ENCODE measurements around the gene MEIS3. TPM values are rescaled to one million over a fixed set of nuclear protein-coding genes. Genes with fewer than 3 reads are reported as not detected.

The MEIS3 gene
- total and polyA plus RNA-seq, 10 of the 15 experiments (the other 5 are each of a cell fraction or from before 2014, with no cell fraction given), result 0.05 to 0.23 TPM; not detected in 8

- TF ChIP-seq, protein P1, sequence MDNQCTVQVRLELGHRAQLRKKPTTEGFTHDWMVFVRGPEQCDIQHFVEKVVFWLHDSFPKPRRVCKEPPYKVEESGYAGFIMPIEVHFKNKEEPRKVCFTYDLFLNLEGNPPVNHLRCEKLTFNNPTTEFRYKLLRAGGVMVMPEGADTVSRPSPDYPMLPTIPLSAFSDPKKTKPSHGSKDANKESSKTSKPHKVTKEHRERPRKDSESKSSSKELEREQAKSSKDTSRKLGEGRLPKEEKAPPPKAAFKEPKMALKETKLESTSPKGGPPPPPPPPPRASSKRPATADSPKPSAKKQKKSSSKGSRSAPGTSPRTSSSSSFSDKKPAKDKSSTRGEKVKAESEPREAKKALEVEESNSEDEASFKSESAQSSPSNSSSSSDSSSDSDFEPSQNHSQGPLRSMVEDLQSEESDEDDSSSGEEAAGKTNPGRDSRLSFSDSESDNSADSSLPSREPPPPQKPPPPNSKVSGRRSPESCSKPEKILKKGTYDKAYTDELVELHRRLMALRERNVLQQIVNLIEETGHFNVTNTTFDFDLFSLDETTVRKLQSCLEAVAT (IDR thresholded peaks at IDR 0.05), result peak; percentile 60; the same call in 1 of the 2 replicates
- TF ChIP-seq SP1 (IDR thresholded peaks at IDR 0.05; ENCODE audit: low read depth, low read length), result peak; percentile 9
- TF ChIP-seq BHLHE40 (IDR thresholded peaks at IDR 0.05; ENCODE audit: borderline replicate concordance in 1 of 2, low read depth in 2 of 2, low read length in 1 of 2), result peak; percentile 64 to 80
- no peak for TF ChIP-seq CBX3 (IDR thresholded peaks at IDR 0.05; ENCODE audit: borderline replicate concordance, low read depth)
- peak; percentile 75 for TF ChIP-seq IRF4 (IDR thresholded peaks at IDR 0.05; ENCODE audit: low read depth, low read length)
Measured at GRCh38 chr19:47435196-47435595, 15.9 kb upstream of the MEIS3 start (continued).

GRCh38 chr19:47434088-47434487 lies 14.8 kb upstream of the MEIS3 start:
- Histone ChIP-seq H3K27me3 (replicated peaks in 1 of 2; ENCODE audit: control insufficient read depth in 2 of 2, insufficient read depth in 2 of 2, low read length in 1 of 2) (peaks cover 2 to 12% of the 10 kb centered on the region in 2 experiments), H3K9me3 (replicated peaks; ENCODE audit: control insufficient read depth, insufficient read depth, low read length) (no peaks in the 10 kb centered on the region), H3K4me2 (ENCODE audit: control insufficient read depth, insufficient read depth) (no peak overlapping the region), H3K4me1 (ENCODE audit: control insufficient read depth, insufficient read depth, low read length) (no peaks in the 10 kb centered on the region; the same call in none of the 2 replicates), H4K20me1 (ENCODE audit: control insufficient read depth, insufficient read depth) (no peaks in the 10 kb centered on the region), H3K79me2 (ENCODE audit: control insufficient read depth, insufficient read depth, low read length) (no peaks in the 10 kb centered on the region), H3K9ac (ENCODE audit: control insufficient read depth, insufficient read depth, low read length) (no peak overlapping the region), H3K36me3 (ENCODE audit: control insufficient read depth in 2 of 2, insufficient read depth in 2 of 2, low read length in 1 of 2) (no peaks in the 10 kb centered on the region), H3K4me3 (no peak overlapping the region), H2AFZ (ENCODE audit: control insufficient read depth, low read depth, low read length) (no peak overlapping the region), H3K27ac (ENCODE audit: control insufficient read depth, insufficient read depth) (no peak overlapping the region)
- FAIRE-seq, result no peak
- ChIA-PET POLR2A (no interaction called here), SMC1A (ENCODE audit: uncharacterized antibody, unreplicated experiment) (interaction anchor here (0.9 to 3.4 kb wide), 4 partner anchors 51 to 272 kb away, joined by 3 to 49 read pairs (median 4); no protein-coding TSS in a partner anchor), RAD21 (ENCODE audit: unreplicated experiment) (interaction anchor here (1.4 to 3.0 kb wide), 2 partner anchors 266 to 272 kb away, joined by 3 to 16 read pairs; no protein-coding TSS in a partner anchor), CTCF (interaction anchor here (0.5 to 9.9 kb wide), 12 partner anchors 42 to 571 kb away, joined by 3 to 163 read pairs (median 6); partner anchors contain the start of genes DHX34, KPTN and NAPA)
- in situ Hi-C loops (cut with MboI), result no loop called here
- no peak for DNase-seq (ENCODE audit: low read depth, low spot score)
- ATAC-seq, result no peak
- TF ChIP-seq, protein P2, sequence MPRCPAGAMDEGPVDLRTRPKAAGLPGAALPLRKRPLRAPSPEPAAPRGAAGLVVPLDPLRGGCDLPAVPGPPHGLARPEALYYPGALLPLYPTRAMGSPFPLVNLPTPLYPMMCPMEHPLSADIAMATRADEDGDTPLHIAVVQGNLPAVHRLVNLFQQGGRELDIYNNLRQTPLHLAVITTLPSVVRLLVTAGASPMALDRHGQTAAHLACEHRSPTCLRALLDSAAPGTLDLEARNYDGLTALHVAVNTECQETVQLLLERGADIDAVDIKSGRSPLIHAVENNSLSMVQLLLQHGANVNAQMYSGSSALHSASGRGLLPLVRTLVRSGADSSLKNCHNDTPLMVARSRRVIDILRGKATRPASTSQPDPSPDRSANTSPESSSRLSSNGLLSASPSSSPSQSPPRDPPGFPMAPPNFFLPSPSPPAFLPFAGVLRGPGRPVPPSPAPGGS (IDR thresholded peaks at IDR 0.05; ENCODE audit: borderline replicate concordance, insufficient read depth, low read depth, low read length, poor library complexity, severe bottlenecking), result no peak
- TF ChIP-seq SIX5 (IDR thresholded peaks at IDR 0.05; ENCODE audit: low read depth, low read length, severe bottlenecking), result no peak
- TF ChIP-seq ZZZ3 (IDR thresholded peaks at IDR 0.05; ENCODE audit: control insufficient read depth, insufficient read length, low read depth), result no peak
- no peak for TF ChIP-seq MTA3 (IDR thresholded peaks at IDR 0.05; ENCODE audit: borderline replicate concordance, low read length)
- no peak for TF ChIP-seq CEBPB (IDR thresholded peaks at IDR 0.05; ENCODE audit: borderline replicate concordance in 1 of 2, low read depth in 2 of 2, low read length in 2 of 2)
- no peak for TF ChIP-seq HDGF (IDR thresholded peaks at IDR 0.05)
- TF ChIP-seq IKZF2 (IDR thresholded peaks at IDR 0.05), result no peak
- no peak for TF ChIP-seq GATAD2B (conservative IDR thresholded peaks at IDR 0.05; ENCODE audit: low read depth)
- no peak for TF ChIP-seq NR2C1 (IDR thresholded peaks at IDR 0.05)
- no peak for TF ChIP-seq POLR2A (IDR thresholded peaks at IDR 0.05; ENCODE audit: low read depth, low read length)
- no peak for TF ChIP-seq RELA (IDR thresholded peaks at IDR 0.05; ENCODE audit: borderline replicate concordance, partially characterized antibody)
- TF ChIP-seq STAT1 (conservative IDR thresholded peaks at IDR 0.05), result no peak
- no peak for TF ChIP-seq ZBTB33 (IDR thresholded peaks at IDR 0.05)
- WGBS (ENCODE audit: insufficient coverage, insufficient replicate concordance, low lambda C conversion rate, missing lambda C conversion rate), result 35% methylated on average over 7 of the region's 7 CpGs
- intact Hi-C loops (cut with micrococcal nuclease; ENCODE audit: unreplicated experiment), result no loop called here
- no TSS peak for BruUV-seq (replicated peaks)
